NCI-H1694 treated with DMSO at 0.1 percent for 48 hours (cell line): ENCODE results near the gene ZFYVE1.
A peak's percentile ranks its signal among the peaks of the same experiment; 100 is the strongest.
"Not testable (repeated sequence)": the region's sequence is repeated elsewhere in the genome, so short reads cannot be mapped to it uniquely, and the experiment has no call there.

Source experiments
- DNase-seq: peaks from one replicate; lab custom pipeline; 2025; lab: John Stamatoyannopoulos, UW

ZFYVE1 gene

DNA sequence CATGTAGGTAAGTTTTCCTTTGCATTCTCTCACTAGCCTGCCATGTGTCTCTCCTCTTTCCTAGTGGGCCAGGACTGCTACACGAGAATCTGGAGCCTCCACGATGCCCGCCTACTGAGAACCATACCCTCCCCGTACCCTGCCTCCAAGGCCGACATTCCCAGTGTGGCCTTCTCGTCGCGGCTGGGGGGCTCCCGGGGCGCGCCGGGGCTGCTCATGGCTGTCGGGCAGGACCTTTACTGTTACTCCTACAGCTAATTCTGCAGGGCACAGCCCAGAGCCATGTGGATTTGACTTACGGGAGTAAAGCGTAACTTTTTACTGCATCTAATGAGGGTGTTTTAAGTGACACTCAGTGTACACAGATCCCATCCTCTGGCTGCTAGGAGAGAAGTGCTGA is 68.4 kb downstream of the ZFYVE1 start:
- DNase-seq, result no peak

DNA sequence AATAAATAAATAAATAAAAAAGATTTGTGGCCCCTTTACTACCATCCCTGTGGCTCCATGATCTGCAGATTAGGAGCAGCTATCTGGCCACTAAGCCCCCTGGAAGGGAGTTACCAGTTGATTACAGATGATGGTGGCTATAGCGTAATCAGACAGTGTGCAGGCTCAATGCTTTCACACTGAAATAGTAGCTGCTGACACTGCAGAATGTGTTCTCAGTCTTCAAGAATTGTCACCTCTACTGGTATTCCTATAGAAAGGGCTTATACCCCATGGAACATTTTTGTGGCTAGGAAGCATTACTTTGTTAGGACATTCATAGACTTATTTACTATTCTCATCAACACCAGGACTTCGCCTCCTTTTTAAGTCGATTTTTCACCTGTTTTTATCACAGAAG is 69.7 kb downstream of the ZFYVE1 start:
- DNase-seq, result no peak

DNA sequence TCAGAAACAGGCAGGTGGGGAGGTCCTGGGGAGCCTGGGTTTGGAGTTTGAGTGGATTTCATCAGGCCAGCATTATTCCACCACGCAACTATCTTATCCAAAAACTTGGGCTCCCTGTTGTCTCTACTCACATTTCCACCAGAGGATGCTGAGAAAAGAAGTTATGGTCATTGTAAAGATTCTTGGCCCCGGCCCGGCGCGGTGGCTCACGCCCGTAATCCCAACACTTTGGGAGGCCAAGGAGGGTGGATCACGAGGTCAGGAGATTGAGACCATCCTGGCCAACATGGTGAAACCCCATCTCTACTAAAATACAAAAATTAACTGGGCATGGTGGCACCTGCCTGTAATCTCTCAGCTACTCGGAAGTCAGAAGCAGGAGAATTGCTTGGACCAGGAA is 70.2 kb downstream of the ZFYVE1 start:
- DNase-seq, result not testable (repeated sequence)

DNA sequence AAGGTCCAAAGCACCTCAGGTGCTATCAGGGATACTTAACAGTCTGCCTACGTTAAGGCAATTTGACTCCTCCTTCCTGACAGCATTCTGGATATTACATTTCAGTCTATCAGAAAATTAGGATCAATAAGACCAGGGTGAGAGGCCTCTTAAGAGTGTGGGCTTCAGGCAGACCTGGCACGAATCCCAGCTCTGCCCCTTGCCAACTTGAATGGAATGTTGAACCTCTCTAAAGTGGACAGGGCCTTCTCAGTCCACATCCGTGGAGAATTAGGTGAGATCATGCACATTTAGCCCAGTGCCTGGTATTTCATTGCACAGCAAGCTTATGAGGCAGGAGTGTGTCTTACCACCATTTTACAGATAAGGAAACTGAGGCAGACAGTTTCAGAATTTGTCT is 74.7 kb downstream of the ZFYVE1 start:
- DNase-seq, result no peak

DNA sequence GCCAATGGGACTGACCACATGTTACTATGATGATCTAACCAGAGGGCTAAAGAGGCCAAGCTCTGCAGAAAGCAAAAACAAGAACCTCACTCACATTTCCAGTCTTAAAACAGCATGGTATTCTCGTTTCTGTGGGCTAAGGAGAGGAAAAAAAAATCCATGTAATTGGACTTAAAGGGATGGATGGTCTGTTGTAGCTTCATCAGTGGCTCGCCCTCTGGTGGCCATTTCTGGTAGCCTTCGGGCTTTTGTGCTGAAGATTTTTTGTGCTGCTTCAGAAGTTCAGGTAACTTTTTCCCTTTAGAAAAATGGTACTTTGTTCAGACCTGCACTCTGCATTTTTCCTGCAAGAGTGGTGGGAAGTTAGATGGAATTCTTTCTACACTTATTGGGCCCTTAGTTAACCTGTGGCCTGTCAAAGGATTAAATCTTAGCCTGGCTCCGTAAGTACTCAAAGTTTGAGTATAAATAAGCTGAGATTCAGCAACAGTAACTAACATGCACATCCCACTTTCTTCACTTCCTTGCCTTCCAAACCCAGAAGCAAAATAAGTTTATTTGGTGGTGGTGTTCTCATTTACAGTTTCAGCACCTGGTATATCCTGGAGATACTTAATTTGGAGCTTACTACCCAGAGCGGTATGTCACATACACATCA is 78.3 kb downstream of the ZFYVE1 start:
- peak; percentile 77 for DNase-seq

DNA sequence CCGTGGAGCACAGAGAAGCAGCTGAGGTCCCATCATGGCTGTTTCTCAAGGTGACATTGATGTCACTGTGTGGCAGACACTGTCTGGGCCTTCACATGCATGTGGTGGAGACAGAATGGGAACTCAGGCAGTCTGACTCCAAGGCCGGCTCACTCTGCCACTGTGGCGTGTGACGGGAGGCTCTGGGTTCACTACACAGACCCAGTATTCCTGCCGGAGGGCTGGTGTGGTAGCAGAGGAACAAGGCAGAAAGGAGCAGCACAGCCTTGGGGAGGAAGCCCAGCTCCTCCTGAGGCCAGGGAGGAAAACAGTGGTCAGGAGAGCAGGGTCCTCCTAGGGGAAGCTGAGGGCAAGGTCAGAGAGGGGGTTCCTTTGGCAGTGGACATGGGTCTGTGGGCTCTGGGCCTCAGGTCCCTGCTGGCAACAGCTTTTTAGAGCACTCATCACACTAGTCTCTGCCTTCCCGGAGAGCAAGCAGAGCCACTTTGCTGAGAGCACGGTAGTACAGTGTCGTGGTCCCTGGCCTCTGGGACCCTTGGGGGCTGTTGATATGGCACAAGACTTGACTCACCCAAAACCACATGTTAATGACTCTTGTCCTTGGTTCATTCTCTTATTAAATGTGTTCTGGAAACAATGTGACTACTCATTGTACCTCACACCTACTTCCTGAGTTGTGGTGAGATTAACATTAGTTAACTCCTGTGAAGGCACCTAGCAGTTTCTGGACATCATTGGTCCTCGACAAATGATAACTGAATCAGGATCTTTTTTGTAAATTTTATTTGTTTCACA is 79.3 kb downstream of the ZFYVE1 start:
- no peak for DNase-seq

DNA sequence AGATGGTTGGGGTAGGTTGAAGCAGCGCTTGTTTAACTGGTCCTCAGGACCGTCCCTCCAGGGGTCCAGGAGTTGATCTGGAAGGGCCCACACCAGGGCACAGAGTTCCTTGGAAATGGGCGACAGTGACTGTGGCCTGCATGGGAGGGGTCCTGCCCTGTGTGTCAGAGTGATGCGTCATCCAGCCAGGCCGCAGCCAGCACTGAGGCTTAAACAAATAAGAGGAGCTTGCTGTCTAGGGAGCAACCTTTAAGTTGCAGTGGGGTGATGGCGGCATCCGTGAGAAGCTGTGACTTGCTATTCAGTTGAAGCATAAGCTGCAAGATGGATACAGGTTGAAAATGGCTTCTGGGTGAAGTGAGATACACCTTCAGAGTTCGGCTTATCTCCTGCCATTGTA is 80.4 kb downstream of the ZFYVE1 start:
- no peak for DNase-seq

DNA sequence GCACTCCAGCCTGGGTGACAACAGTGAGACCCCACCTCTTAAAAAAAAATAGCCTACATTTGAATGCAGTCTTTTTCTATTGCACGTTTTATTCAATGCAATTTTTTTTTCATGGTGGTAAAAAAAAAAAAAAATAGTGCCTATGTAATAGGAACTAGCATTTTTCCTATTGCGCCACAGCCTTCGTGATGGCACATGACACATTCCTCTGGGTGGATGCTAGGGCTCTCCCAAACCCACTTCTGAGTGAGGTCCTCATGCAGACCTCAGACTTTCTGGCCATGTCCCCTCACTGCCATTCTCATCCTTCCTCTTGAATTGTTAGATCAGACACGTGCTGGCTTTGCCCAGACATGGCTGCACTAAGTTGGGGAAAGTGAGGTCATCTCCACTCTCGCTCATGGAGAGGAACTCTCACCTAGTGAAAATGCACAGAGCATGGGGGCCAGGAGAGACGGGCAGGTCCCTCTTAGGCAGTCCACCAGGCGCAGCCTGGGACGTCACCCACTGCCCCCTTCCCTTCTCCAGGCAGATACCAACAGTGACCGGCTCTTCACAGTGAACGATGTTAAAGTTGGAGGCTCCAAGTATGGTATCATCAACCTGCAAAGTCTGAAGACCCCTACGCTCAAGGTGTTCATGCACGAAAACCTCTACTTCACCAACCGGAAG is 81.4 kb downstream of the ZFYVE1 start:
- DNase-seq, result no peak

DNA sequence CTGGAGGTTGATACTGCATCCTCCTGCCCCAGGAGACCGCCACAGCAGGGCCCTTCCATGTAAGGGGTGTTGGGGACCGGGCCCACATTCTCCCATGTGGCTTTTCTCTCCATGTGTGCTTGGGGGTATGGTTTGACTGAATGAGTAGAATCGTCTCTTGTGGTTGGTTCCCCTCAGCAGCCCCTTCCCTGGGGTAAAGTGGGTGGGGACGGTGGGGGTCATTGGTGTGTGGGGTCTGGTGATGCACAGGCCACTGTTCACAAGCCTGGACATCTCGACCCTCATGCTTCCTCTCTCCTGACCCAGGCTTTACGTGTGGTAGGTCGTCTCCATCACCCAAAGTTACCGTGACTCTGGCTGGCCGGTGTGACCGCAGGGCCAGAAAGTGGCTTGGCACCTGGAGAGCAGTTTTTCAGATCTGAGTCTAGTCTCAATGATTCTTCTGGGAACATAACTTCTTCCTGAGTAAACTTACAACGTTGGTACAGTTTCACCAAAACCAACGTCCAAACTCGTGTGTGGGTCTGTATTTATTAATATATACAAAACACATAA is 83.0 kb downstream of the ZFYVE1 start:
- no peak for DNase-seq

DNA sequence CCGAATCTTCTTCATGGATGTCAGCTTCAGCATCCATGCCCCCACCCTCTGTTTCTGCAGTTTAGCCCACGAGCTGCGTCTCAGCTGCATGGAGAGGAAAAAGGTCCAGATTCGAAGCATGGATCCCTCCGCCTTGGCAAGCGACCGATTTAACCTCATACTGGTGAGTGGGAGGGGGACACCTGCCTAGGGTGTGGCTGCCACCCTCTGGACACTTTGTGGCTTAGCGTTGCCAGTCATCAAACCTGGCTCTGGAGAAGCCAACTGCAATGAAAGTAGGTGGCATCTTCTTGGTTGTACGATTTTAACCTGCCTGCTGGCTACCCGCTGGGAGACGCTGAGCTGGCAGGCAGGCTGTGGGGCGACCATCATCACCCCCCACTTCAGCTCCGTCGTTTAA is 84.0 kb downstream of the ZFYVE1 start:
- no peak for DNase-seq

DNA sequence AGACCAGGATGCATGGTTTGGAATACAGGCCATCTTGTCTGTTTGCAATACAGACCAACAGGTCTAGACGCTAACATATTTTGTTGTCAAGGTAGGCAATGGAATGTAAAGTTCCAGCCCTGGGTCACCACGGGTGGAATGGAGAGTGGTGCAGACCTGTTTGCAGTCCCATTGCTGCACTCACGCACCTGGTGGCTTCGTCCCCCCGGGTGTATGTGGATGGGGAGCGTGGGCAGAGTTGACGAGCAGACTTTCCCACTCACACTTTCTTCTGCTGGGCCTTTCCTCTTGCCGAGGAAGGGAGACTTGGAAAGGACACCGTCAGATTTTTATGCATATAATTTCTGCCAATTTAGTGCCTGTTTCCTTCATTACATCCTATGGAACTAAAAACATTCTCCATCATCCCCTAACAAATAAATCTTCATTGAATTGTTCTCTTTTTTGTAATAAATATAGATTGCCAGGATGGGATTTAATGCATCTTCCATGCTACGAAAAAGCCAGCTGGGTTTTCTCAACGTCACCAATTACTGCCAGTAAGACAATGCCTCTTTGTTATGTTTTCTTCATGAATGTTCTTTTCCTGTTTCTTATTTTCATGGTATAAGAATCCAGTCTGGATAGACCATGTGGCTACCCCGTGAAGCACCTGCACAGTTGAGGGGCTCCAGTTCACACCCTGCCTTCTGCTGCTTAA is 85.5 kb downstream of the ZFYVE1 start:
- no peak for DNase-seq

DNA sequence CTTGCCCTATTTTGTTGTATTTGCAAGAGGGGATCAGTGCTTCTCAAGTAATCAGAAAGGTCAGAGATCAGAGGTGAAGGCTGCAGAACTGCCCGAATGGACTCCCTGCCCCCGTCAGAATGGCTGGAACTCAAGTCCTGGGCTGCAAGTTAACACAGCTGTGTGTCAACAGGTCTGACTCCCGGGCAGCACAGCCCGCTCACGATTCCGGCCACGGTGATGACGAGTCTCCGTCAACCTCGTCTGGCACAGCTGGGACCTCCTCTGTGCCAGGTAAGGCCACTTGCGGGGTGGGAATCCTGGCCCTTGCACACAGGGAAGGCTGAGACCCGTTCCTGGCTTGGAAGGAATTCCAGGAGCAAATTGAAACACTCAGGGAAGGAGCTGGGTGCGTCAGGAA is 87.3 kb downstream of the ZFYVE1 start:
- no peak for DNase-seq

DNA sequence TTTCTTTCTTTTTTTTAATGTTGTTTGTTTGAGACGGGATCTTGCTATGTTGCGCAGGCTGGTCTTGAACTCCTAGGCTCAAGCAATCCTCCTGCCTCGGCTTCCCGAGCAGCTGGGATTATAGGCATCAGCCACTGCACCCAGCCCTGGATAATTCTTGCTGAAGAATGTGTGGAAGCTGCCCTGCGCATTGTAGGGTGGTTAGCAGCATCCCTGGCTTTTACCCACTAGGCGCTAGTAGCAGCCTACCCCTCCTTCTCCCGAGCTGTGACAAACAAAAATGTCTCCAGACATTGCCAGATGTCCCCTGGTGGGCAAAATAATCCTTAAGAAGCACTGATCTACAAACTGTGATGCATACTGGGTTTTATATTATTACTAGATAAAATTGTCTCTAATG is 94.0 kb downstream of the ZFYVE1 start:
- DNase-seq, result no peak

DNA sequence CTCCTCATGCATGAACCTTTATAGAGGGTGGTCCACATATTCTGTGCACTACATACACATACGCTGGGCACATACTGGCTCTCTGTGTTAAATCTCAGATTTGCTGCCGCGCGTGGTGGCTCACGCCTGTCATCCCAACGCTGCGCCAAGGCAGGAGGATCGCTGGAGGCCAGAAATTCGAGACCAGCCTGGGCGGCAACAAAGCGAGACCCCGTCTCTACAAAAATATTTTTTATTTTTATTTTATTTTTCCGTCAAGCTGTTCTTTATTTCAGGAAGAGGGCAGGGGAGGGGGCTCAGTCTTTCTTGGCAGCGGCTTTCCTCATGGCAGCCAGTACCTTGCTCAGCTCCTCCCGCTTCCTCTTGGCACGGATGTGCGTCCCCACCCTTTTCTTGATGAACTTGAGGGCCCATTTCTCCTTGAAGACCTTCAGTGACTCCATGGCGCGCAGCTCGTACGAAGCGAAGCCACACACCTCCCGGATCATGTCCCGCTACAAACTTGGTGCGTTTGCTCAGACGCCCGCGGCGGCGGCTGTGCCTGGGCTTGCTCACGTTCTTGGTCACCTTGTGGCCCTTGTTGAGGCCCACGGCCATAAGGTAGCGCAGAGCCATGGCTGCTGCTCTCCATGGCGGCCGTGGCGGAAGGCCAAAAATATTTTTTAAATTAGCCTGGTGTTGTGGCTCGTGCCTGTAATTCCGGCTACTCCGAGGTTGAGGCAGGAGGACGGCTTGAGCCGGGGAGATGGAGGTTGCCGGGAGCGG is 97.4 kb downstream of the ZFYVE1 start:
- DNase-seq, result no peak

DNA sequence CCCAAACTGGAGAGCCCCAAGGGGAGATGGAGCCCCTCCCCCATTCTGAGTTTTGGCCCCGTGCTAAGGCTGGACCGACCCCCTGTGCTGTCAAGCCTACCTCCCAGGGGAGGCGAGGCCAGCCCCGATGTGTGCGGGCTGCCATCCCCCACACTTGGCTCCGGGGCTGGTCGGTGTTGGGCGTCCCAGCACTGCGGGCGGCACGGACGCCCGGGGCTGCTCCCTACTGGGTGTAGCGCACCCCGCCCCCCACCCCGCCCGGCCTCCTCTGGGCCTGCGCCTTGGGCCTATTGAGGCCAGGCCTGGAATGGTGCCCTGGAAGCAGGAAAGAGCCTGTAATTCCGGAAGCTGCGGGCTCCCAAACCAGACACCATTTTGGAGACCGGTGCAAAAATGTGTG is 98.0 kb downstream of the ZFYVE1 start:
- DNase-seq, result no peak

DNA sequence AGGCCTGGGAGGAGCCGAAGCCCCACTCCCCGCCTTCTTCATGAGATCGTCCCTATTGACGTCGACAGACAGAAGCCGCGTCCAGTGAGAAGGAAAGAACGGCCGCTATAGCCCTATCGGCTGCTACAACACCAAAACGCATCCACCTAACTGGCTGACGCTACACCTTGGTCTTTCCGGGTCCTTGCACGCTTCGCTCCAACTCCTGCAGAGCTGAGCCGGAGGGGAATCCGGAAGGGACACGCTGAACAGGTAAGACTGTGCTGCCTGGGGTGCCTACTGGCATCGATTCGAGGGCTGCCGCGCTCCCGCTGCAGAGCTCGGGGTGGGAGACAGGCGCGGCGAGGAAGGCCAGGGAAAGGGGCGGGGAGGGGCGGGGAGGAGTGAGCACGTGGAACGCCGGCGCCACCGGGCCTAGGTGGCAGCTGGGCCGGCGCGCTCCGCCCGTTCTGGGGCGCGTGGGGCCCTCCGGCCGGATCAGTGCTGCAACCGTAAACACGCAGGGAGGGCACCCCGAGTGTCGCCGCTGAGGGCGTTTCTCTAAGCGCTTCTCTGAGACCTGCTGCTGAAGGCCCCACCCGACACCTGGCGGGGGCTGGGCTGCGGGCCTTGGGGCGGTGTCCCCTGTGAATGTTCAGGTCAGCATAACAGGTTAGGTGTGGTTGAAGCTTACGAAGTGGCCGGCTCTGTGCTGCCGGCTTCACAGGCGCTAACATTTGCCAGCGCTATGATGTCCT is 100.4 kb downstream of the ZFYVE1 start, which contains the start of gene DCAF4:
DCAF4 (plus strand) TSS at position 173 of the 737 bp plus-strand sequence. CDS start 11,515 bp downstream, outside the sequence.
- peak; percentile 82 for DNase-seq

DNA sequence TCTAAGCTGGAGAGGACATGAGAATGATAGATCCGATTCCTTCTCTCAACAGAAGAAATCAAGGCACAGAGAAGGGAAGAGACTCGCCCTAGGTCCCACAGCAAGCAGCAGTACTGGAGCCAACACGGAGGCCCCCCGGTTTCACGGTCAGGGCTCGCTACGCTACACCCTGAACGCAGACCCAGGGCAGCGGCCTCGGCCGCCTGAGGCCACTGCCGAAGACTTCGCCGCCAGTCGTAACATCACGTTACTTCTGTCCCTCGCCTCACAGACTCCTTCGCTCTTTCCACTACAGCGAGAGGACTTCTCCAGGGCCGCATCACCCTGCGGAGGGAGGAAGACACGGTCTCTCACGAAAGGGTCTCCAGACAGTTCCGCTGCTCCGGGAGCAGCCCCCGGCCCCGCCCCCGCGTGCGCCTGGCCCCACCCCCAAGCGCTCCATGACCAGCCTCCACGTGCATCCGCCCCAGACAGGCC is 101.1 kb downstream of the ZFYVE1 start:
- DNase-seq, result no peak

DNA sequence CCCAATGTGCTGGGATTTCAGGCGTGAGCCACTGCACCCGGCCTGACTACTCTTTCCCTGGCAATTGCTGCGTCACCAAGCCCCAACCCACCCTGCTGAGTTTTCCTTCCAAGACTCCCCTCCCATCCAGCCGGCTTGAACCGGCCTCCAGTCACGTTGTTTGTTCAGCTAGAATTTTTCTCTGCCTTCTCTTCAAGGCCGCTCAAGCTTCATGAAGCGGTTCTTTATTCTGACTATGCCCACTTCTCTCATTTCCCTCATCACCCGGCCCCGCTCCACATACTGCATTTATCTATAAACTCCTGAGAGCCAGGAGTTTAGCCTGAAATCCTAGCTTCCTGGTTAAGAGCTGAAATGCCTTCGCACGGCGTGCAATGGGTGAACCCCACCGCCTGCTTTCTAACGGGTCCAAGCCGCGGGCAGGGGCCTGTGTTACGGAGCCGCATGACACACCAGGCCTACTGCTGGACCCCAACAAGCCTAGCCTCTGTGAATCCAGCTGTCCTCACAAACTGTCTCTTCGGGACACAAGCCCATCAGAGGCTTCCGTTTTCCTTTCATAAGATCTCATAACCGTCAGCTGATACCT is 101.6 kb downstream of the ZFYVE1 start:
- DNase-seq, result no peak

DNA sequence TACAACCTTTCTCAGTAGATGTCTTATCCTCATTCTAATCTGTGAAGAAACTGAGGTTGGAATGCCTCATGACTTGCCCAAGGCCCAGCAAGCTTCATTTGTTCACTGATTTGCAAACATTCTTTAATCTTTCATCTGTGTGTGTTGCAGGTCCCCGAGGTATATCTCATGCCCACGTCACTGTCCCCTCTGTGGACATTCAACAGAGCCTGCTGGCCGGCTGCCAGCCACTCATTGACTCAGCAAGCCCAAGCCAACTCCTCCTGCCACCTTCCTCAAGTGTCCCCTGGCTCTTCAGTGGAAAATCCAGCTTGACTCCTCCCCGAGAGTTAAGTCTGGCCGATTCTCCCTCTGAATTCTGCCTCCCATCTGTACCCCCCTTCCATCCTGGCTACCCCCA is 102.6 kb downstream of the ZFYVE1 start:
- DNase-seq, result no peak

DNA sequence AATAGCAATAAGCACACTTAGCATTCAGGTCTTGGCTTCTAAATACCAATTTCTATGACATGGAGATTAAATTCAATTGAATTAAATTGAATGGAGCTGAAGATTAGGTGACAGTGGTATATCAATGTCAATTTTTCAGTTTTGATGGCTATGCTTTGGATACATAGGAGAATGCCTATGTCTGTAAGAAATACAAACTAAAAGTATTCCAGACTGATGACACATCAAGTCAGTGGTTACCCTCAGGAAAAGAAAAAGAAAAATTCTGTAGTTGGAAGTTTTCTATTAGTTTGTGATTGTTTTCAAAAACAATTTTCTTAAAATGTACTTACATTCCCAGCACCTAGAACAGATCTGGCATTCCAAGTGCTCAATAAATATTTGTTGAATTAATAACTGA is 105.5 kb downstream of the ZFYVE1 start:
- no peak for DNase-seq
